Kidney tubule cell (primary cell): ENCODE results near the gene LETM1.
"Not testable (repeated sequence)": the region's sequence is repeated elsewhere in the genome, so short reads cannot be mapped to it uniquely, and the experiment has no call there.

Experiments used
- DNase-seq: peaks from one replicate; pipeline ENCODE4 v3.0.0-alpha.2; 2018; ENCODE audit warnings: low spot score

LETM1 gene

GRCh38 chr4:1851575-1852410 is 4.2 kb downstream of the LETM1 start:
- DNase-seq = peak; percentile 71

GRCh38 chr4:1851160-1851559 is 4.8 kb downstream of the LETM1 start:
- no peak for DNase-seq

DNA sequence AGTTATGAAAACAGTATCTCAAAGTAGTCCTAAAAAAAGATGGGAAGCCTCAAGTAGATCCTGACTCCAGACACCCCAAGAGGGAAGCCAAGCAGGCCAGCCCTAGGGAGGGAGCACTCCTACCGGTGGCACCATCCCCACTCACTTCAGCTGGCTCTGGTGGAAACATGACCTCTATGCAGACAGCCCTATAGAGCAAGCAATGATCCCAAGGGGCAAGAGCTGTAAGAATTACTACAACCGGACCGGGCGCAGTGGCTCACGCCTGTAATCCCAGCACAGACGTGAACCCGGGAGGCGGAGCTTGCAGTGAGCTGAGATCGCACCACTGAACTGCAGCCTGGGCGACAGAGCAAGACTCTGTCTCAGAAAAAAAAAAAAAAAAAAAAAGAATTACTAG is 5.7 kb downstream of the LETM1 start:
- no peak for DNase-seq

GRCh38 chr4:1846580-1846979 is 9.4 kb downstream of the LETM1 start:
- DNase-seq = no peak

DNA sequence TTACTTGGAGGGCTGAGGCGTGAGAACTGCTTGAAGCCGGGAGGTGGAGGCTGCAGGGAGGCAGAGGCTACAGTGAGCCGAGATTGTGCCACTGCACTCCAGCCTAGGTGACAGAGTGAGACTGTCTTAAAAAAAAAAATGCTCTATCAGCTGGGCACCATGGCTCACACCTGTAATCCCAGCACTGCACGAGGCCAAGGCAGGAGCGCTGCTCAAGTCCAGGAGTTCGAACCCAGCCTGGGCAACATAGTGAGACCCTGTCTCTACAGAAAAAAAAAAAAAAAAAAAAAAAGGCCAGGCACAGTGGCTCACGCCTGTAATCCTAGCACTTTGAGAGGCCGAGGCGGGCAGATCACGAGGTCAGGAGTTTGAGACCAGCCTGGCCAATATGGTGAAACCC is 11.3 kb downstream of the LETM1 start:
- not testable (repeated sequence) for DNase-seq

DNA sequence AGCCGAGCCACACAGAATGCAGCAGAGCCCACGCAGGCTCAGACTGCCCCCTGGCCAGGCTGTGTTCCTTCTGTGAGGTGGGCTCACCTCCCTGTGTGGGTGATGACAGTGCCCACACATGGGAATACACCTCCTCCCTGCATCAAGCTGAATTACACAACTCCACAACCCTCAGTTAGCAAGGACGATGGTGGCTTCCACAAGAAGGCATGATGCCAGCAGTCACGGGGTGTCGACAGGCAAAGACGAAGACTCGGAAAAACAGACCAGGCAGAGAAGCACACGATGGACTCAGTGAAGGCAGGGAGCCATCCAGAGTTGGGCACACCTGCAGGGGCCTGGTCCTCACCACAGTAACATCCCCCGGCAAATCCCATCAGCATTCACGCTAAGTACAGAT is 12.1 kb downstream of the LETM1 start:
- no peak for DNase-seq

GRCh38 chr4:1842993-1843448 is 12.9 kb downstream of the LETM1 start:
- peak; percentile 87 for DNase-seq

DNA sequence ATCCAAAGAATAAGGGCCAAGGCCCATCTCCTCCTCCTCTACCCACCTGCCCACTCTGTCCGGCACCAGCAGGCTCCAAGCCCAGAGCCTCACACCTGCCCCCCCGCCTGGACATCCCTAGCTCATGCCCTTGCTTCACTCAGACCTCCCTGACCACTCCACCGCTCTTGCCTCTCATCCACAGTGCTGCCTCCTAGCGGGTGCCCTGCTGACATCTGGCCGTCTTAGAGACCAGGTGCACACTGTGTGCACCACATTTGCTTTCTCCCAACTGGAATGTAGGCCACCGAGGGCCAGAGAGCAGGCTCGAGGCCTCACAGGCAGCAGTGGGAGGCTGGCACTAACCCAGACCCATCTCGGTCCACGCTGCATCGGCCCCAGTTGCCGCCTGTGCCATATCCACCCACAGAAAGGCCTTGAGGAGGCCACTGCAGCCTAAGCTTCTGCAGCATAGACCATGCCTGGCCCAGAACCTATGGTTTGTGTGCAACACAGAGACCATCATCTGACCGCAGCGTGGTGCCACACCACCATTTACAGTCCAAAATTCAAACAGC is 13.5 kb downstream of the LETM1 start:
- DNase-seq = peak; percentile 33

- no peak for DNase-seq
Measured at GRCh38 chr4:1841887-1842210, 14.1 kb downstream of the LETM1 start.

DNA sequence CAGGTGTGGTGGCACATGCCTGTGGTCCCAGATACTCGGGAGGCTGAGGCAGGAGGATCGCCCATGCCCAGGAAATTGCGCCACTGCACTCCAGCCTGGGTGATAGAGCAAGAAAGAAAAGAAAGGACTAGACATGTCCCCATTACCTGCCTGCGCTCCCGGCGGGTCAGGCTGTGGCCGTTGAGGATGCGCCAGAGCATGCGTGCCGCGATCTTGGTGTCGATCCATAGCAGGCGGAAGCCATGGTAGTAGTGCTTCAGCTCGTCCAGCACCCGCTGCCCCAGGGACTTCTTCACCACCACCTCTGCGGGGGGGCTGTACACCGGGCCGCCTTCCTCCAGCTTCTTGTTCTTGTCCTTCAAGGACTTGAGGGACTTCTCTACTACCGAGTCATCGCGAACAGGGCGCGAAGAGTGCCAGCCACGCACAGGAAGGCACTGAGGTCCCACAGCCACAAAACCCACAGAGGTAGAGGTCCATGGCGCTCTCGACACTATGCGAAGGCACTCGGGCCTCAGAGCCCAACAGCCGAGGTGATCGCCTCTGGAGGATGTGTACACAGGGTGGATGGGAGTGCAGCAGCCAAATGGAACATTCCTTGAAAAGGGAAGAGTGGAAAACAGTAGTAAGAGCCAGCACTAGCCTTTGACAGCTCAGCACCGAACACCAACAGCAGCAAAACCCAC is 14.6 kb downstream of the LETM1 start:
- no peak for DNase-seq

DNA sequence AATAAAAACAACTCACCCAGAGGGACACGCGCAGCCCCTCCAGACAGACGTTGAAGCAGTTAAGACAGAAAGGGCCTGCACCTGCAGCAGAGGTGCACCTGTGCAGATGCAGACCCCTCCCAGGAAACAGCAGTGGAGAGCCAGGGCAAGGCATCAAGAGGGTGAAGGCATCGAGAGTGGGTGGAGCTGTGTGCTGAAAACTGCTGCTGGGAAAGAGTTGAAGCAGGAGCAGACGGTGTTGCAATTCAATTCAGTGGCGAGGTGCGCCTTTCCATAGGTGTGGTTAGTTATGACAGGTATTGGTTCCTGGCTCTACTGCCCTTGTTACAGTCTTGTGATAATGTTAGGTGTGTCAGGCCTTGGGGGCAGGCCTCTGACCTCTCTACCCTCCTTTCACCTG is 16.7 kb downstream of the LETM1 start:
- DNase-seq = no peak

- no peak for DNase-seq
Measured at GRCh38 chr4:1837069-1837468, 18.9 kb downstream of the LETM1 start.

DNA sequence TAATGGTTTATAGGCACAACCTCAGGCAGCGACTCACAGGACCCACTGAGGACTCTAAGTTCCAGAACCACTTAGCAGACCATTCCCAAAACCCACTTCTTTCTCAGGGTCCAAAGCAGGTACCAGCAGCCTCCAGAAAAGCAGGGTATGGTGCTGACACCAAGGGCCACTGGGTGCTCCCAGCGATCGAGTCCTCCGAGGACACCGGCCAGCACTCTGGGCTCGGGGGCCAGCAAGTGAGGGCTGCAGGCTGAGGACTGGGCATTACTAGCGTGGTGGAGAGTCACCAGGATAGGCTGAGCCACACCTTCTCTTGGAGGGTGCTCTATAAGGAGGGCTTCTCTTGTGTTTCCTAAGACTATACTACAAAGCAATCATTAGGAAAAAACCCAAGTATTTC is 19.3 kb downstream of the LETM1 start:
- DNase-seq = no peak

DNA sequence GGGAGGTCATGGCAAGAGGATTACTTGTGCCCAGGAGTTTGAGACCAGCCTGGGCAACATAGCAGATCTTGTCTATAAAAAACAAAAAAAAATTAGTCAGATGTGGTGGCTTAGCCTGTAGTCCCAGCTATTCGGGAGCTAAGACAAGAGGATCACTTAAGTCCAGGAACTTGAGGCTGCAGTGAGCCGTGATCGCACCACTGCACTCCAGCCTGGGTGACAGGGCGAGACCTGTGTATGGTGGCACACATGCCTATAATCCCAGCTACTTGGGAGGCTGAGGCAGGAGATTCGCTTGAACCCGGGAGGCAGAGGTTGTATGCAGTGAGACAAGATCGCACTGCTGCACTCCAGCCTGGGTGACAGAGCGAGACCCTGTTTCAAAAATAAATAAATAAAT is 20.1 kb downstream of the LETM1 start:
- DNase-seq = not testable (repeated sequence)

DNA sequence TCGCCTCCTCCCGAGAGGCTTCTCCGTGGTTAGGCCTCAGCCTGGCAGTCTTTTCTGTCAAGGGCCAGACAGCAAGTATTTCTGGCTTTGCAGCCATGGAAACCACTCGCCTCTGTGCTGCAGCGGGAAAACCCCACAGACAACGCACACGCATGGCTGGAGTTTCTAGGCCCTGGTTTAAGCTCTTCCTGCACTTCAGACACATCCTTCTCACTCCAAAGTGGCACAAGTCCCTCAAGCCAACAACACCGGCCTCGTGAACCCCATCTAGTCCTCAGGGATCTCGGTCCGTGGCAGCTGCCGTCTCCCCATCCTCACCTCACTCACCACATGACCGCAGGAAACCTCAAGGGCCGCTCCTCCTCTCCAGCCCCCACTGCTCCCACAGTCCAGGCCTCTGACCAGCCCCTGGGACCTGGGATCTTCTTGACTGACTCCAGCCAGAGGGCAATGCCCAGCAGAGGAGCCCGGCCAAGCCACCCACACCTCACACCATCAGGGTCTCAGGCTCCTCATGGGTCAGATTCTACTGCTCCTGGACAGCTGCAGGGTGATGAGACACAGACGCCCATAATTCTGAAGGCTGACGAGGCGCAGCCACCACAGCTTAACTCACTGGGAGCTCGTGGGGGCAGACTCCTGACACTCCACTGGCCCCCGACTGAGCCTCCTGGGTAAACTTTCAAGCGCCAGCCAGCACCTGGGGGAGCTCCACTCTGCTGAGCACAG is 21.7 kb downstream of the LETM1 start:
- peak; percentile 30 for DNase-seq

DNA sequence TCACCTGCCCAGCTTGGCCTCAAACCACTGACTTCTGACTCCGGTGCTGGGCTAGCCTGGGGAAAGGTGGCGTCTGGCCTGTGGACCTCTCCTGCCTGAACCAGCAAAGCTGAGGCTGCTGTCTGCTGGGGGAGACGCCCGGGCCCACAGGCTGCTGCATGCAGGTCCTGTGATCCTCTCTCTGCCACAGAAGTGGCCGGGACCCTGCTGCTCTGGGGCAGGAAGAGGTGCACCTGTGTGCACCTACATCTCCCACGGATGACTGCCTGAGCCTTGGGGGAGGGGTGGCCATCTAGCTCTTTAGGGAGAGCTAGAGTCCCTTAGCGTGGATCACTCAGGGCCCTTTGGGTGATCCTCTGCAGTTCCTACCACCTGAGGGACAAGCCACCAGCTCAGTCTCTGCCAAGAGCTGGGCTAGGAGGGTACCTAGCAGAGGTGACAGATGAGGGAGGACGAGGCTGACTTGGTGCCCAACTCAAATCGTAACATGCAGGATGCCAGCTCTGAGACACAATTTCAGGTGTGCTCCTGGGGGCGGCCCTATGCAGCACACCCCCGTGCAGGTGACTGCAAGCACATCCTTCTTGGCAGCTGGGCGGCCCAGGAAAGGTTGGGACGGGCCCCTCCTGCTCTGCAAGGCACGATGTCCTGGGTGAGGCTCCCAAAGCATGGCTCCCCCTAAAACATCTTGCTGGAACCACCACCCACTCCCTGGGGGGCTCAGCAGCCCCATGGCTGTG is 22.5 kb downstream of the LETM1 start:
- no peak for DNase-seq

DNA sequence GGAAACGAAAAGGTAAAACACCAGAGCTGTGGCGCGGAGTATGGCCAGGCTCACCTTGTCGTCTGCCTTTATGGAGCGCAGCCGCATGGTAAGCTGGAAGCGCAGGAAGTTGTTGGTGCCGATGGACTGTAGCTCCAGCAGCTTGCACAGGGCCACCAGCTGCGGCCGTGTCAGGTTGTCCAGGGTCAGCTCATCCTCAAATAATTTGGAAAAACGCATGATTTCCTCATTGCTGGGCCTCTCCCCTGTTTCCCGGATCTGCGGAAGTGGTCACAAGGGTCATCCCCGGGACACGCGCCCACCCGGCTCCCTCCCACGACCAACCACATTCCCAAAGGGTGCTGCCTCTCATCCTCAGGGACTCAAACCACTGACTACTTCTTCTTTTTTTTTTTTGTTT is 23.3 kb downstream of the LETM1 start:
- DNase-seq = no peak

DNA sequence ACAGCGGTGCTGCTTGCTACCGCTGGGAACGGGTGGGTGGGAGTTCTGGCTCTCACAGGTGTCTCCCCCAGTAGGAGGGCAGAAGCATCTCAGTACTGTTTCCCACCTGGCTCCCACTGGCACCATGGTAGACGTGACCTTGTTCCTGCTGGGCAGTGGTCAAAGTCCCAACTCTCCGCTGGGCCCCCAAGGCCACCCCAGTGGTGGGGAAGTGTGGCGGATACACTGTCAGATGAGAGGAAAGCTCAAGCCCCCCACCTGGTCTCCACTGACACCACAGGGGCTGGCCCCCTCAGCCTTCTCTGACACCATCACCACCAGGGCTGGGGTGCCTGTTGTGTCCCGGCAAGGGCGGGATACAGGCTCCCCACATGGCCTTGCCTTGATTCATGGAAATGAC is 24.6 kb downstream of the LETM1 start:
- DNase-seq = no peak

GRCh38 chr4:1830642-1831228 is 25.2 kb downstream of the LETM1 start:
- DNase-seq = no peak

- no peak for DNase-seq
Measured at GRCh38 chr4:1830234-1830633, 25.7 kb downstream of the LETM1 start.

GRCh38 chr4:1826531-1827350 is 29.2 kb downstream of the LETM1 start:
- no peak for DNase-seq
